Stimulated activated CD8-positive, alpha-beta memory T cell treated with anti-CD3 and anti-CD28 coated beads, Interleukin-4, amount 100 ng/mL, for 1 hour (primary cell): ENCODE results near the gene MYL12B.
"Not testable (repeated sequence)": the region's sequence is repeated elsewhere in the genome, so short reads cannot be mapped to it uniquely, and the experiment has no call there.

Source experiments
- DNase-seq, 2 donors: peaks; one replicate each; pipeline ENCODE4 v3.0.0-alpha.2; 2020; ENCODE audit warnings: low read depth in 2 of 2, low spot score in 1 of 2

The MYL12B gene

GRCh38 chr18:3261373-3262233 lies at the start of gene MYL12B:
Gene MYL12B, plus strand, starts transcription at chr18:3262133. Its CDS starts 10,766 bp downstream, at chr18:3272899.
- DNase-seq, result peak in 1 of 2 donors; percentile 55

- DNase-seq, result no peak
Observed at GRCh38 chr18:3212657-3213056, 49.3 kb upstream of the MYL12B start.

GRCh38 chr18:3213300-3214059 lies 48.5 kb upstream of the MYL12B start:
- DNase-seq, result no peak

- no peak for DNase-seq
Observed at GRCh38 chr18:3214855-3215637, 46.9 kb upstream of the MYL12B start.

- no peak for DNase-seq
Observed at GRCh38 chr18:3216987-3217386, 44.9 kb upstream of the MYL12B start.

GRCh38 chr18:3217948-3218647 lies 43.8 kb upstream of the MYL12B start:
- no peak for DNase-seq

GRCh38 chr18:3218819-3219218 lies 43.1 kb upstream of the MYL12B start:
- no peak for DNase-seq

- no peak for DNase-seq
Observed at GRCh38 chr18:3219241-3219630, 42.7 kb upstream of the MYL12B start.

- DNase-seq, result no peak
Observed at GRCh38 chr18:3219631-3220335, 42.1 kb upstream of the MYL12B start, which contains the start of gene MYOM1. Gene MYOM1, minus strand, starts transcription at chr18:3219968. Its CDS starts 4,745 bp downstream, at chr18:3215223.

- not testable (repeated sequence) for DNase-seq
Observed at GRCh38 chr18:3220868-3221267, 41.1 kb upstream of the MYL12B start.

GRCh38 chr18:3221496-3221895 lies 40.4 kb upstream of the MYL12B start:
- no peak for DNase-seq

- no peak for DNase-seq
Observed at GRCh38 chr18:3223356-3223755, 38.6 kb upstream of the MYL12B start.

GRCh38 chr18:3224223-3224622 lies 37.7 kb upstream of the MYL12B start:
- no peak for DNase-seq

GRCh38 chr18:3225588-3225987 lies 36.3 kb upstream of the MYL12B start:
- no peak for DNase-seq

- no peak for DNase-seq
Observed at GRCh38 chr18:3226048-3226447, 35.9 kb upstream of the MYL12B start.

GRCh38 chr18:3230401-3231334 lies 31.3 kb upstream of the MYL12B start:
- no peak for DNase-seq

- DNase-seq, result no peak
Observed at GRCh38 chr18:3233004-3233403, 28.9 kb upstream of the MYL12B start.

GRCh38 chr18:3233433-3234168 lies 28.3 kb upstream of the MYL12B start:
- DNase-seq, result no peak
